MV-4-11 (cell line): ENCODE results near the gene PITPNM1.
A peak's percentile ranks its signal among the peaks of the same experiment; 100 is the strongest.
"Not testable (repeated sequence)": the region's sequence is repeated elsewhere in the genome, so short reads cannot be mapped to it uniquely, and the experiment has no call there.

Source experiments
- DNase-seq: peaks from one replicate; lab custom pipeline; 2025; lab: John Stamatoyannopoulos, UW

Gene PITPNM1

DNA sequence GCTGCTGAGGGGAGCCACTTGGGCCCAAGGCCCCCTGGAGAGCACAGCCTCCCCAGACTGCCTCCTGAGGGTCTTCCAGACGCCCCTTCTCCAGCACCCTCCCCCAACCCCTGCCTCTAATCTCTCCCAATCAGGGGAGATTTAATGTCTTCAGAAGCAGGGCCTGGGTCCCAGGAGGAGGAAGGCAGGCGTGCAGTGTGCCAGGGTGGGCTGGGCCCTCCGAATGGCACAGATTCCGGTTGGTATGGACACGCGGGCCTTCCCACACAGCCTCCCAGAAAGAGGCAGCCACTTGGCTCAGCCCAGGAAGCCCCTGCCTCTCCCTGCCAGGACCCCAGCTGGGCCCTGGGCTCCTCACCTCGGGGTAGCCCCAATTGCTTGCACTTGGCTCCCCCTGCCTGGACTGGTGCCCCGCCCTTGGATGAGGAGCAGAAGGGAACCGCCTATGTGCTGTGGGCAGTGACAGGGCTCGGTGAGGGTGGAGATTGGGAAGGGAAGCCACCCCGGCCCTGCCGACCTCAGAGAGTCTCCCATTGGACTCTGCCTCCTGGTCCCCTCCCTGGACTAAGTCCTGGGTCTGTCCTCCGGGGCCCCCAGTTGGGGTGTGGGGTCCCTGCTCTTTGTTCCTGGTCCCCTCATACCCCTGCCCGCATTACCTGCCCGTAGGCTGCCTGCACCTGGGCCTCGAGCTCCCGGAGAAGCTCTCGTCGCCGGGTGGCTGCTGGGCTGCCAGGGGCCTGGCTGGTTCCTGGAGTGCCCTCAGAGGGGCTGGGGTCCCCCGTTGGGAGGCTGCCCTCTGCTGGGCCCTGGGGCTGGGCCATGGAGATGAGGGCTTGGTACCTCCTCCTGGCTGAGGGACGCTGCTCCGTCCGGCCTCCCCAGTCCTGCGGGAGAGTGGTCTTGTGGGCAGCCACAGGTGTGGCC lies 18.7 kb upstream of the PITPNM1 start:
- DNase-seq = no peak

DNA sequence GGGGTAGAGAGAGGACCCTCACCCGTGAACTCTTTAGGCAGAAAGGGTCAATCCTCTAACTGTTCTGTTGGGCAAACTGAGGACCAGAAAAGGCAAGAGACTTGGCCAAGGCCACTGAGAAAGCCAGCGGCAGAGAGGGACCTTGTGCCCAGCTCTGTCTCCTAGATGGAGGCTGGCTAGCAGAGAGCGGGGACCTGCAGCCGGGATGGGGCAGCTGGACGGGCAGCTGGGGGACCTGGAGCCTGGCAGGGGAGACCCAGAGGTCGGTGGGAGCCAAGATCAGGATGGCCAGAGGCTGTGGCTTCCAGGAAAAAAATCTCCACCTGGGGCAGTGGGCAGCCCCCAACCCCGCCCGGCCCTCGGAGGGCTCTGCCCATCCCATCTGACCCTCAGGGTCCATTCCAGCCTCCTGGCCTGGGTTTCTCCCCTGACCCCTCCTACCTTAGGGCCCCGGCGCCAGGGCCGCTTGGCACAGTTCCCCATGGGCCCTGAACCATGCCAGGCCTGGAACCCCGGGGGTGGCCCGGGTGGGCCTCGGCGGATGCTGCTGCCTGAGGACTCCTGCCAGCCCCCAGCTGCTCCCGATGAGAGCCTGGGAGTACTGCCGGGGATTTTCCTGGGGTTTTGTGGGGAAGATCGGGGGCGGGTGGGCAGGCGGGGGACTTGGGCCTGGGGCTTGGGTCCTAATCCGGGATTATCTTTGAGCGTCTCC lies 17.8 kb upstream of the PITPNM1 start, which contains the start of gene CABP2:
Gene CABP2, minus strand, starts transcription at position 603 of the 712 bp plus-strand sequence. Its CDS starts 120 bp downstream, at position 483.
- no peak for DNase-seq

DNA sequence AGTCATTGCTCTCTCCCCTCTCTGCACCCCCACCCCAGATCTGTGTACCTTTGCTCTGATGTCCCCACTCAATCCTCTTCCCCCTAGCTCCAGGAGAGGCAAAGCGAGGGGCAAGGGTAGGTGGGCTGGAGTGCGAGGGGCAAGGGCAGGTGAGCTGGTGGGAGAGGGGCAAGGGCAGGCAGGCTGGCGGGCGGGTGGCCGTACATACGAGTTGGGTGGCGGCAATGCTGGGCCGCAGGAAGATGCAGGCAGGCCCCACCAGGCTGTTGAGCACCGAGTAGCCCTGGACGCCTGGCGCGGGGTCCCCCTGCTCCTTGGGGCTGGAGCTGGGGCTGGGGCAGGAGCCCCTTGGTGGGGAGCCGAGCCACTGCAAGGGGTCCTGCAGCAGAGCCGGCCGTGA lies 17.2 kb upstream of the PITPNM1 start:
- DNase-seq = no peak

DNA sequence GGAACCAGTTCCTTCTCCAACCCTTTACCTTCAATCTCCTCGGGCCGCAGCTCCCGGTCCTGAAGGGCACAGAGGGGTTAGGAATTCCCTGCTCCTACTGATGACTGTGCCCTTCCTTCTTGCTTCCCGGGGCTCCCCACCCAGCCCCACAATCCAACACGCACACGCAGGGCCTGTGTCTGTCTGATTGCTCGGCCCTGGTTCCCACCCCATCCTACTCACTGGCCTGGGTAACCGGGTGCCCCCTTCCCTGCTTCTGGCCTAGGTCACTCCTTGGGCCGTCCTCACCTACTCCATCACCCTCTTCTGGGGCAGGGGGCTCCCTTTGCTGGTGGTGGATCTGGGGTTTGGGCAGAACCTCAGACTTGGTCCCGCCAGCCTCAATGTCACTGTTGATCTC lies 16.8 kb upstream of the PITPNM1 start:
- no peak for DNase-seq

DNA sequence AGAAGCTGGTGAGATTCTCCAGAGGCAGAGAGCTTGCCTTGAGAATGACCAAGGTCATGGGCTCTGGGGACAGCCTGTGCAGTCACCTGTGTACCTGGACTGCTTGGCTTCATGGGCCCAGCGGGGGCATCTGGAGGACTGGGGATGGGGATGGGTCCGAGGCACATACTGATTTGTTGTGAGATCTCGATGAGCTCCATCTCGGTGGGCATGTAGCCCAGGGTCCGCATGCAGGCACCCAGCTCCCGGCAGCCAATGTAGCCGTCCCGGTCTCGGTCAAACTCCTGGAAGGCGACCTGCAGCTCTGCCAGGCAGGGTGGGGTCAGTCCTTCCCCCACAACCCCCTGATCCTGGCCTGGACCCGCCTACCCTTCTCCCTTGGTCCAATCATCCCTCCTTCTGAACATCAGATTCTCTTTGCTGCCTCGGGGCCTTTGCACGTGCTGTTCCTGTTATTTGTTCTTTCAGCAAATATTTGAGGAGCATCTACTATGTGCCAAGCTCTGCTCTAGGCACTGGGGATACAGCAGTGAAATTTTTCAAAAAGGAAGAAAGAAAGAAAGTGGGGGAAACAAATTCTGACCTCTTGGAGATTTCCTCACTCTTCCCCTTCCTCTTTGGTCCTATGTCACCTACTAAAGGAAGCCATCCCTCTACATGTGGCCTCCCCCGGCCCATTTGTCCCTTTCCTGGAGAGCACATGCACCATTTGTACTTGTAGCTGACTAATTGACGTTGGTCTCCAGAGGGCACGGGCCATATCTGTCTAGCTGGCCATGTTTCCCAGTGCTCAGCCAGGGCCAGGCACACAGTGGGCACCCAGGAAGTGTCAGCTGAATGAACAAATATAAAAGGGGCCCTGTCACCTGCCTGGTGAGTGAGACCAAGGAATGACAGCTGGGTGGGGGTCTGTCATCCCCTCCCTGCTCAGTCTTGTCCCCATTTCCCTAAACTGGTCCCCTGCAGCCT lies 16.0 kb upstream of the PITPNM1 start:
- no peak for DNase-seq

- DNase-seq = no peak
Measured at GRCh38 chr11:67519726-67520125, 14.6 kb upstream of the PITPNM1 start.

GRCh38 chr11:67517784-67518552 lies 12.8 kb upstream of the PITPNM1 start:
- DNase-seq = no peak

GRCh38 chr11:67516806-67517205 lies 11.6 kb upstream of the PITPNM1 start:
- DNase-seq = no peak

- DNase-seq = no peak
Measured at GRCh38 chr11:67514116-67514515, 9.0 kb upstream of the PITPNM1 start.

DNA sequence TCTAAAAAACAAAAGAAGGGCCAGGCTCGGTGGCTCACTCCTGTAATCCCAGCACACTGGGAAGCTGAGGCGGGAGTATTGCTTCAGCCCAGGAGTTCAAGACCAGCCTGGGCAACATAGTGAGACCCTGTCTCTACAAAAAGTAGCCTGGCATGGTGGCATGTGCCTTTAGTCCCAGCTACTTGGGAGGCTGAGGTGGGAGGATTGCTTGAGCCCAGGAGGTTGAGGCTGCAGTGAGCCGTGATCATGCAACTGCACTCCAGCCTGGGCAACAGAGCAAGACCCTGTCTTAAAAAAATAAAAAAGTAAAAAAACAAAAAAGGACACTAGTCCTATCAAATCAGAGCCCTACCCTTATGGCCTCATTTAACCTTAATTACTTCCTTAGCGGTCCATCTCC lies 6.4 kb upstream of the PITPNM1 start:
- DNase-seq = not testable (repeated sequence)

- no peak for DNase-seq
Measured at GRCh38 chr11:67510023-67510345, 4.8 kb upstream of the PITPNM1 start.

DNA sequence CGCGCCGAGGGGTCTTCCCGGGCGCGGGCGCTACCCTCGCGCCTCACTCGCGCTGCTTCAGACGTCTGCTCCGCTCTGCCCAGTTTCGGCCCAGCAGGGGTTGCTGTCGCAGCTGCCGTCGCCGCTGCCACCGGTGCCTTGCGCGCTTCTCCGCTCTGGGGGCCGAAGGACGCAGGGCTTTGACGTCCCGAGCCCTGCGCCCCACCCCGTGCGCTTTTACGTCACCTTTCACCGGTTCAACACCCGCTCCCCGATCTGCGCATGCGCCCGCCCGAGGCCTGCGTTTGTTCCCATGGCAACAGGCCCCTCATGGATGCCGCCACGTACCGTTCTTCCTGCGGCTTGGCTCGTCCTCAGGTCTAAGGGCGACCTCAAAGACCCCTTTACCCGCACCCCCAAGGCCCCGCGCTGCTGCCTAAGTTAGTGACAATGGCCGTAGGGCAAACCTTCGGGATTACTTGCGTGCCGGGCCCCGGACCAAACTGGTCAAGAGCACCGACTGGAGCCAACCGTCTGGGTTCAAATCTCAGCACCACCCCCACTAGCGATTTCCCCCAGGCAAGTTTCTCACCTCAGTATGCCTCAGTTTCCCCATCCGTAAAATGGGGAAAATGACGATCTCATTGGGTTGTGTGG lies 3.4 kb upstream of the PITPNM1 start:
- peak; percentile 92 for DNase-seq

- DNase-seq = peak; percentile 99
Measured at GRCh38 chr11:67507864-67508485, 2.8 kb upstream of the PITPNM1 start, which contains the start of gene CDK2AP2. Gene CDK2AP2, minus strand, starts transcription at chr11:67508162. Its CDS starts 80 bp downstream, at chr11:67508082.

- no peak for DNase-seq
Measured at GRCh38 chr11:67507242-67507863, 2.2 kb upstream of the PITPNM1 start.

- DNase-seq = no peak
Measured at GRCh38 chr11:67506426-67507051, 1.4 kb upstream of the PITPNM1 start.

- DNase-seq = peak; percentile 93
Measured at GRCh38 chr11:67505605-67506396, 638 bp upstream of the PITPNM1 start.

GRCh38 chr11:67504005-67504949 lies 886 bp downstream of the PITPNM1 start:
- DNase-seq = no peak
